Measurements from ENCODE around the gene CDK19. TPM values are rescaled to one million over a fixed set of nuclear protein-coding genes. Genes with fewer than 3 reads are reported as not detected.

Gene CDK19
- total and polyA plus RNA-seq, 2 of the 13 experiments (the other 11 are each of a cell fraction or from before 2014, with no cell fraction given), result 13.4 to 27.0 TPM

DNA sequence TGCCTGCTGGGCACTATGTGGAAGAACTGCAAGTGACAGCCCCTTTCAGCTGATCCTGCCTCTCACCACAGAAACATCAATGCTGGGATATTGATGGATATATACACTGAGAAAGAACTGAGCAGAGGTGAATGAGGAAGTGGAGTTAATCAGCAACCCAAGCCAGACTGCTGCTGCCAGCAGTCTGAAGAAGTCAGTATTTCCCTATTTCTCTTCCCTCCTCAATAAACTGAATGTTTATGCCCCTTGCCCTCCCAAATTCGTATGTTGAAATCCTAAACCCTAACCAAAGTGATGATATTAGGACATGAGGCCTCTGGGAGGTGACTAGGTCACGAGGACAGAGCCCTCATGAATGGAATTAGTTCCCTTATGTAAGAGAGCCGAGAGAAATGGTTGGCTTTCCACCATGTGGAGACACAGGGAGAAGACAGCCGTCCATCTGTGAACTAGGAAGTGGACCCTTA, 76.3 kb downstream of the CDK19 start (continued):
- TF ChIP-seq FOXP4 (CRISPR knock-in tag; IDR thresholded peaks at IDR 0.05) (no peak; the same call in 1 of the 2 replicates), KDM6A (CRISPR knock-in tag; IDR thresholded peaks at IDR 0.05; ENCODE audit: low read depth) (no peak), IKZF1 (IDR thresholded peaks at IDR 0.05) (no peak), ESRRA (CRISPR knock-in tag; IDR thresholded peaks at IDR 0.05; ENCODE audit: low read depth) (peak; percentile 40; the same call in 1 of the 2 replicates), ZFYVE20 (CRISPR knock-in tag; IDR thresholded peaks at IDR 0.05; ENCODE audit: borderline replicate concordance, low read depth) (no peak), PLRG1 (conservative IDR thresholded peaks at IDR 0.05) (no peak), POLR2AphosphoS2 (IDR thresholded peaks at IDR 0.05; ENCODE audit: low read depth, low read length) (no peak), ZNF468 (CRISPR knock-in tag; IDR thresholded peaks at IDR 0.05) (no peak), ZNF780A (CRISPR knock-in tag; IDR thresholded peaks at IDR 0.05) (no peak), FOXO1 (CRISPR knock-in tag; IDR thresholded peaks at IDR 0.05) (no peak), DMAP1 (CRISPR knock-in tag; IDR thresholded peaks at IDR 0.05) (peak; percentile 66), ZNF232 (CRISPR knock-in tag; IDR thresholded peaks at IDR 0.05; ENCODE audit: borderline replicate concordance) (no peak), ZFX (CRISPR knock-in tag; IDR thresholded peaks at IDR 0.05; ENCODE audit: low read depth) (peak; percentile 60; the same call in 1 of the 2 replicates), ZNF703 (CRISPR knock-in tag; IDR thresholded peaks at IDR 0.05; ENCODE audit: borderline replicate concordance) (no peak), ZMYM3 (CRISPR knock-in tag; IDR thresholded peaks at IDR 0.05) (peak; percentile 64; the same call in 1 of the 2 replicates), ZSCAN30 (CRISPR knock-in tag; IDR thresholded peaks at IDR 0.05) (no peak), DNMT3B (CRISPR knock-in tag; conservative IDR thresholded peaks at IDR 0.05) (no peak), NR2F6 (IDR thresholded peaks at IDR 0.05) (peak; percentile 72), NR2F6 (CRISPR knock-in tag; IDR thresholded peaks at IDR 0.05) (peak; percentile 50; the same call in 1 of the 2 replicates), GPN1 (CRISPR knock-in tag; IDR thresholded peaks at IDR 0.05; ENCODE audit: borderline replicate concordance) (no peak), PHF5A (CRISPR knock-in tag; IDR thresholded peaks at IDR 0.05; ENCODE audit: low read depth, unreplicated experiment) (no peak), SIX1 (CRISPR knock-in tag; IDR thresholded peaks at IDR 0.05; ENCODE audit: borderline replicate concordance) (peak; percentile 42; the same call in 1 of the 2 replicates), ZNF720 (CRISPR knock-in tag; IDR thresholded peaks at IDR 0.05) (no peak), ZSCAN12 (CRISPR knock-in tag; IDR thresholded peaks at IDR 0.05) (no peak), ZNF124 (CRISPR knock-in tag; IDR thresholded peaks at IDR 0.05) (peak; percentile 24; the same call in 1 of the 2 replicates), ELF4 (CRISPR knock-in tag; IDR thresholded peaks at IDR 0.05; ENCODE audit: borderline replicate concordance) (peak; percentile 87; the same call in 1 of the 2 replicates), ZNF335 (CRISPR knock-in tag; IDR thresholded peaks at IDR 0.05) (no peak)
- TF ChIP-seq, protein P1, sequence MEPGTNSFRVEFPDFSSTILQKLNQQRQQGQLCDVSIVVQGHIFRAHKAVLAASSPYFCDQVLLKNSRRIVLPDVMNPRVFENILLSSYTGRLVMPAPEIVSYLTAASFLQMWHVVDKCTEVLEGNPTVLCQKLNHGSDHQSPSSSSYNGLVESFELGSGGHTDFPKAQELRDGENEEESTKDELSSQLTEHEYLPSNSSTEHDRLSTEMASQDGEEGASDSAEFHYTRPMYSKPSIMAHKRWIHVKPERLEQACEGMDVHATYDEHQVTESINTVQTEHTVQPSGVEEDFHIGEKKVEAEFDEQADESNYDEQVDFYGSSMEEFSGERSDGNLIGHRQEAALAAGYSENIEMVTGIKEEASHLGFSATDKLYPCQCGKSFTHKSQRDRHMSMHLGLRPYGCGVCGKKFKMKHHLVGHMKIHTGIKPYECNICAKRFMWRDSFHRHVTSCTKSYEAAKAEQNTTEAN (CRISPR knock-in tag; conservative IDR thresholded peaks at IDR 0.05), result no peak; the same call in 1 of the 2 replicates
- TF ChIP-seq, protein P2, sequence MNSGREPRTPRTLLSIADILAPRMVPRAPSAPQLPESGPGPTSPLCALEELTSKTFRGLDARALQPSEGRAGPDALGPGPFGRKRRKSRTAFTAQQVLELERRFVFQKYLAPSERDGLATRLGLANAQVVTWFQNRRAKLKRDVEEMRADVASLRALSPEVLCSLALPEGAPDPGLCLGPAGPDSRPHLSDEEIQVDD (CRISPR knock-in tag; IDR thresholded peaks at IDR 0.05; ENCODE audit: borderline replicate concordance), result no peak

Measured in HepG2 (cell line).